Measurements from ENCODE around the gene ZCCHC24.

- TF ChIP-seq, protein P1, sequence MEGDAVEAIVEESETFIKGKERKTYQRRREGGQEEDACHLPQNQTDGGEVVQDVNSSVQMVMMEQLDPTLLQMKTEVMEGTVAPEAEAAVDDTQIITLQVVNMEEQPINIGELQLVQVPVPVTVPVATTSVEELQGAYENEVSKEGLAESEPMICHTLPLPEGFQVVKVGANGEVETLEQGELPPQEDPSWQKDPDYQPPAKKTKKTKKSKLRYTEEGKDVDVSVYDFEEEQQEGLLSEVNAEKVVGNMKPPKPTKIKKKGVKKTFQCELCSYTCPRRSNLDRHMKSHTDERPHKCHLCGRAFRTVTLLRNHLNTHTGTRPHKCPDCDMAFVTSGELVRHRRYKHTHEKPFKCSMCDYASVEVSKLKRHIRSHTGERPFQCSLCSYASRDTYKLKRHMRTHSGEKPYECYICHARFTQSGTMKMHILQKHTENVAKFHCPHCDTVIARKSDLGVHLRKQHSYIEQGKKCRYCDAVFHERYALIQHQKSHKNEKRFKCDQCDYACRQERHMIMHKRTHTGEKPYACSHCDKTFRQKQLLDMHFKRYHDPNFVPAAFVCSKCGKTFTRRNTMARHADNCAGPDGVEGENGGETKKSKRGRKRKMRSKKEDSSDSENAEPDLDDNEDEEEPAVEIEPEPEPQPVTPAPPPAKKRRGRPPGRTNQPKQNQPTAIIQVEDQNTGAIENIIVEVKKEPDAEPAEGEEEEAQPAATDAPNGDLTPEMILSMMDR (IDR thresholded peaks at IDR 0.05): no peak
- TF ChIP-seq POLR2A (IDR thresholded peaks at IDR 0.05): no peak
Observed at GRCh38 chr10:79405221-79405994, 40.0 kb downstream of the ZCCHC24 start.

Data from Peyer's patch (tissue), 4 donors.